ENCODE measurements around the gene CLMN. TPM values are rescaled to one million over a fixed set of nuclear protein-coding genes. Genes with fewer than 3 reads are reported as not detected.

The CLMN gene
- total and polyA plus RNA-seq, 9 of the 15 experiments (the other 6 are each of a cell fraction or from before 2014, with no cell fraction given) = 0.01 to 0.18 (median 0.07) TPM; not detected in 4

GRCh38 chr14:95136631-95137030 lies 183.1 kb downstream of the CLMN start:
- no peak overlapping the region for H3K4me2 ChIP-seq (ENCODE audit: insufficient read depth, low read length)
- in situ Hi-C loops (cut with MboI) = no loop called here
- intact Hi-C loops (cut with micrococcal nuclease) = no loop called here
- no peaks in the 10 kb centered on the region for H3K27me3 ChIP-seq (ENCODE audit: control insufficient read depth in 2 of 2, insufficient read depth in 2 of 2, low read length in 2 of 2)
- no peaks in the 10 kb centered on the region for H3K9me3 ChIP-seq (replicated peaks; ENCODE audit: control insufficient read depth, insufficient read depth, low read depth, low read length)
- peaks cover 8% of the 10 kb centered on the region; the same call in 1 of the 3 replicates for H3K36me3 ChIP-seq (ENCODE audit: control insufficient read depth, insufficient read depth, low read length)
- TF ChIP-seq ELF1 (tag; IDR thresholded peaks at IDR 0.05) (no peak), EP400 (IDR thresholded peaks at IDR 0.05) (no peak), ZNF41 (CRISPR knock-in tag; conservative IDR thresholded peaks at IDR 0.05) (no peak), NONO (IDR thresholded peaks at IDR 0.05; ENCODE audit: low read depth in 2 of 2, low read length in 1 of 2) (no peak), SMARCB1 (IDR thresholded peaks at IDR 0.05; ENCODE audit: insufficient read length, low read depth) (no peak), SRSF7 (optimal IDR thresholded peaks at IDR 0.05; ENCODE audit: low read depth, low read length) (no peak), ZNF175 (CRISPR knock-in tag; IDR thresholded peaks at IDR 0.05; ENCODE audit: low read depth) (no peak), SNAPC5 (CRISPR knock-in tag; IDR thresholded peaks at IDR 0.05) (no peak), KDM5B (IDR thresholded peaks at IDR 0.05; ENCODE audit: insufficient replicate concordance, low read depth, low read length) (no peak), SMAD3 (CRISPR knock-in tag; conservative IDR thresholded peaks at IDR 0.05) (no peak), IFI16 (CRISPR knock-in tag; IDR thresholded peaks at IDR 0.05) (no peak), NCOR1 (IDR thresholded peaks at IDR 0.05) (no peak), STAT5B (CRISPR knock-in tag; IDR thresholded peaks at IDR 0.05) (no peak)
- ATAC-seq (no peak), DNase-seq (ENCODE audit: extremely low read depth in 1 of 4, low spot score in 3 of 4) (no peak), FAIRE-seq (no peak)
- ChIA-PET POLR2A (interaction anchor here (1.5 kb wide), 1 partner anchor 20 kb away, joined by 4 read pairs; no protein-coding TSS in a partner anchor), CTCF (ENCODE audit: low intra/inter-chr PET ratio) (no interaction called here)
- no peaks in the 10 kb centered on the region for H4K20me1 ChIP-seq (replicated peaks; ENCODE audit: control insufficient read depth, insufficient read depth, low read length)
- H2AFZ ChIP-seq (ENCODE audit: low read depth, low read length) = no peak overlapping the region
- H3K9ac ChIP-seq (ENCODE audit: insufficient read depth in 1 of 2, low read depth in 2 of 2, low read length in 2 of 2) = no peak overlapping the region
- H3K79me2 ChIP-seq (ENCODE audit: control insufficient read depth, insufficient read depth, low read length) = no peaks in the 10 kb centered on the region
- no peaks in the 10 kb centered on the region for H3K4me1 ChIP-seq (replicated peaks in 1 of 2; ENCODE audit: control insufficient read depth in 2 of 2, insufficient read depth in 2 of 2, low read length in 2 of 2)
- no peak overlapping the region for H3K4me3 ChIP-seq
- H3K27ac ChIP-seq (ENCODE audit: extremely low read depth, low read depth, low read length) = no peak overlapping the region
- no peaks in the 10 kb centered on the region for H3K9me1 ChIP-seq (ENCODE audit: control insufficient read depth, insufficient read depth, low read length)
- no TSS peak for BruUV-seq (replicated peaks)
- 100% methylated on average over 1 of the region's 1 CpG for WGBS (ENCODE audit: insufficient coverage, low coverage, missing lambda C conversion rate)

Measured in K562 (cell line).